ENCODE data around the gene HOXA9. TPM values are rescaled to one million over a fixed set of nuclear protein-coding genes. Genes with fewer than 3 reads are reported as not detected.

The HOXA9 gene
- total and polyA plus RNA-seq, 9 donors, result 0.12 to 2.5 (median 0.57) TPM; not detected in 1

GRCh38 chr7:27147199-27148030 lies 17.9 kb downstream of the HOXA9 start, which contains the start of gene HOXA6:
Gene HOXA6 (minus strand): TSS chr7:27147774. CDS start chr7:27147749, 25 bp downstream.
- Histone ChIP-seq H3K4me1 (ENCODE audit: insufficient read depth) (peaks cover 5% of the 10 kb centered on the region), H3K9me3 (peaks cover 0 to 10% of the 10 kb centered on the region in 2 donors), H3K27me3 (no peaks in the 10 kb centered on the region), H3K4me3 (peak within 1 kb of the TSS; percentile 74), H3K27ac (no peak within 1 kb of the TSS), H3K36me3 (no peaks in the 10 kb centered on the region)
- no peak for TF ChIP-seq POLR2A (IDR thresholded peaks at IDR 0.05)
- no peak for TF ChIP-seq CTCF (IDR thresholded peaks at IDR 0.05)
- TF ChIP-seq EP300 (IDR thresholded peaks at IDR 0.05), result no peak
- intact Hi-C loops (cut with DNase I), result no loop called here
- peak in 3 of 5 donors; percentile 9 to 45 (median 35) for DNase-seq
- WGBS, 3 donors, result 10 to 14% (median 13%) methylated on average over 43 to 63 of the region's 63 CpGs

GRCh38 chr7:27146491-27147198 lies 18.7 kb downstream of the HOXA9 start:
- peaks cover 5% of the 10 kb centered on the region for H3K4me1 ChIP-seq (ENCODE audit: insufficient read depth)
- no peak overlapping the region for H3K4me3 ChIP-seq
- TF ChIP-seq EP300 (IDR thresholded peaks at IDR 0.05), result no peak
- TF ChIP-seq CTCF (IDR thresholded peaks at IDR 0.05), result no peak
- TF ChIP-seq POLR2A (IDR thresholded peaks at IDR 0.05), result no peak
- H3K36me3 ChIP-seq, result no peaks in the 10 kb centered on the region
- H3K27ac ChIP-seq, result no peak overlapping the region
- no peak for DNase-seq
- H3K27me3 ChIP-seq, result no peaks in the 10 kb centered on the region
- intact Hi-C loops (cut with DNase I), result no loop called here
- 70 to 72% (median 71%) methylated on average over 5 of the region's 5 CpGs for WGBS, 3 donors
- peaks cover 0 to 7% of the 10 kb centered on the region in 2 donors for H3K9me3 ChIP-seq

GRCh38 chr7:27145914-27146412 lies 19.4 kb downstream of the HOXA9 start:
- no peaks in the 10 kb centered on the region for H3K27me3 ChIP-seq
- no peak overlapping the region for H3K27ac ChIP-seq
- no peak for DNase-seq
- WGBS, 3 donors, result 55 to 74% (median 56%) methylated on average over 11 of the region's 11 CpGs
- no peaks in the 10 kb centered on the region for H3K36me3 ChIP-seq
- peaks cover 0 to 6% of the 10 kb centered on the region in 2 donors for H3K9me3 ChIP-seq
- no peak for TF ChIP-seq CTCF (IDR thresholded peaks at IDR 0.05)
- no peak for TF ChIP-seq EP300 (IDR thresholded peaks at IDR 0.05)
- no peak for TF ChIP-seq POLR2A (IDR thresholded peaks at IDR 0.05)
- no peak overlapping the region for H3K4me3 ChIP-seq
- intact Hi-C loops (cut with DNase I), result no loop called here
- H3K4me1 ChIP-seq (ENCODE audit: insufficient read depth), result peaks cover 1% of the 10 kb centered on the region

GRCh38 chr7:27145165-27145913 lies 20.0 kb downstream of the HOXA9 start:
- DNase-seq, result no peak
- Histone ChIP-seq H3K4me3 (no peak overlapping the region), H3K9me3 (peaks cover 0 to 6% of the 10 kb centered on the region in 2 donors), H3K4me1 (ENCODE audit: insufficient read depth) (peaks cover 1% of the 10 kb centered on the region), H3K27ac (no peak overlapping the region), H3K27me3 (no peaks in the 10 kb centered on the region), H3K36me3 (no peaks in the 10 kb centered on the region)
- intact Hi-C loops (cut with DNase I), result no loop called here
- no peak for TF ChIP-seq EP300 (IDR thresholded peaks at IDR 0.05)
- no peak for TF ChIP-seq POLR2A (IDR thresholded peaks at IDR 0.05)
- TF ChIP-seq CTCF (IDR thresholded peaks at IDR 0.05), result no peak
- WGBS, 3 donors, result 46 to 67% (median 47%) methylated on average over 47 of the region's 47 CpGs

Data from ovary (tissue), 9 donors.